PC-3 (cell line): ENCODE measurements around the gene KDM2B. TPM values are rescaled to one million over a fixed set of nuclear protein-coding genes. Genes with fewer than 3 reads are reported as not detected.

Source experiments
- ATAC-seq: fragments of 200-7000 bp; cut with Tn5 transposase; 2 replicates; pipeline ENCODE4 v1.9.1; 2020; ENCODE audit warnings: mild to moderate bottlenecking, moderate library complexity
- BruUV-seq: library from RNA; stranded (reverse); fragments of 400-500 nt; replicated peaks from 2 replicates; lab custom pipeline; 2021; lab: Mats Ljungman, UMichigan
- CTCF ChIA-PET: fragments of 300-600 bp; sonication (Branson Sonifier 250); formaldehyde crosslinking; loops from one replicate; lab custom pipeline; 2022; ENCODE audit warnings: antibody characterized with exemption; lab: Charles Lee
- POLR2A ChIA-PET: fragments of 300-600 bp; sonication (Branson Sonifier 250); formaldehyde crosslinking; loops from one replicate; lab custom pipeline; 2022; ENCODE audit warnings: antibody characterized with exemption; ENCODE audit not compliant: unreplicated experiment; lab: Charles Lee
- DNase-seq: peaks from one replicate; pipeline ENCODE4 v3.0.0-alpha.2; 2015
- H2AFZ ChIP-seq: fragments of 300-600 bp; sonication (generic); 2 replicates; pipeline ENCODE4 v1.6.0; 2016; ENCODE audit warnings: antibody characterized with exemption, low read length
- H3F3A ChIP-seq: fragments of 300-600 bp; sonication (generic); one replicate; pipeline ENCODE4 v1.6.0; 2017; ENCODE audit warnings: antibody characterized with exemption, low read length, control low read depth, mild to moderate bottlenecking; ENCODE audit not compliant: unreplicated experiment
- H3K27ac ChIP-seq: fragments of 300-600 bp; sonication (generic); 2 replicates; pipeline ENCODE4 v1.5.1; 2016; ENCODE audit warnings: mild to moderate bottlenecking, low read length
- H3K27me3 ChIP-seq: fragments of 300-600 bp; sonication (generic); 2 replicates; pipeline ENCODE4 v1.6.1; 2016; ENCODE audit warnings: low read length, mixed read lengths
- H3K36me3 ChIP-seq: fragments of 300-600 bp; sonication (generic); 2 replicates; pipeline ENCODE4 v1.6.1; 2016; ENCODE audit warnings: low read depth, mixed run types, low read length, mixed read lengths
- H3K4me1 ChIP-seq: fragments of 300-600 bp; sonication (generic); 2 replicates; pipeline ENCODE4 v1.5.1; 2016; ENCODE audit warnings: low read length; ENCODE audit not compliant: insufficient read depth
- H3K4me2 ChIP-seq: fragments of 300-600 bp; sonication (generic); 2 replicates; pipeline ENCODE4 v1.6.0; 2016; ENCODE audit warnings: low read length
- H3K4me3 ChIP-seq: fragments of 300-600 bp; sonication (generic); 2 replicates; pipeline ENCODE4 v1.5.1; 2016; ENCODE audit warnings: mild to moderate bottlenecking, low read length, mixed read lengths
- H3K79me2 ChIP-seq: fragments of 300-600 bp; sonication (generic); 2 replicates; pipeline ENCODE4 v1.6.1; 2017; ENCODE audit warnings: low read length, mixed read lengths
- H3K9ac ChIP-seq: fragments of 300-600 bp; sonication (generic); 2 replicates; pipeline ENCODE4 v1.6.0; 2016; ENCODE audit warnings: mild to moderate bottlenecking, low read length
- H3K9me2 ChIP-seq: fragments of 300-600 bp; sonication (generic); replicated peaks from 2 replicates; pipeline ENCODE4 v1.6.1; 2016; ENCODE audit warnings: mixed run types, low read length, mixed read lengths
- H3K9me3 ChIP-seq: fragments of 300-600 bp; sonication (generic); 2 replicates; pipeline ENCODE4 v1.6.1; 2016; ENCODE audit warnings: low read length, mixed read lengths
- H4K20me1 ChIP-seq: fragments of 300-600 bp; sonication (generic); 2 replicates; pipeline ENCODE4 v1.6.1; 2016; ENCODE audit warnings: low read length, mixed read lengths
- CTCF ChIP-seq: fragments of 300-600 bp; sonication (generic); conservative IDR thresholded peaks from 2 replicates; pipeline ENCODE4 v1.5.1; 2017; ENCODE audit warnings: antibody characterized with exemption, low read depth, mild to moderate bottlenecking, low read length
- EZH2 ChIP-seq: fragments of 300-600 bp; sonication (generic); IDR thresholded peaks from one replicate; pipeline ENCODE4 v1.6.1; 2017; ENCODE audit warnings: antibody characterized with exemption, mild to moderate bottlenecking, low read length; ENCODE audit not compliant: unreplicated experiment
- EZH2phosphoT487 ChIP-seq: fragments of 300-600 bp; sonication (generic); IDR thresholded peaks from 2 replicates; pipeline ENCODE4 v1.6.1; 2018; ENCODE audit warnings: mild to moderate bottlenecking, antibody characterized with exemption, low read length, borderline replicate concordance
- intact Hi-C: fragments of 100-400 bp; cut with micrococcal nuclease; formaldehyde crosslinking; loops from 2 replicates; pipeline ENCODE4 v1.9.0; 2023
- total RNA-seq: library from RNA; depleted of rRNA; stranded (reverse); fragments of >200 nt; gene quantifications from 2 replicates; pipeline ENCODE4 v1.2.3, GENCODE V29; 2014

KDM2B gene
- total RNA-seq, 1 experiment from 2014 or later: 52.5 TPM

DNA sequence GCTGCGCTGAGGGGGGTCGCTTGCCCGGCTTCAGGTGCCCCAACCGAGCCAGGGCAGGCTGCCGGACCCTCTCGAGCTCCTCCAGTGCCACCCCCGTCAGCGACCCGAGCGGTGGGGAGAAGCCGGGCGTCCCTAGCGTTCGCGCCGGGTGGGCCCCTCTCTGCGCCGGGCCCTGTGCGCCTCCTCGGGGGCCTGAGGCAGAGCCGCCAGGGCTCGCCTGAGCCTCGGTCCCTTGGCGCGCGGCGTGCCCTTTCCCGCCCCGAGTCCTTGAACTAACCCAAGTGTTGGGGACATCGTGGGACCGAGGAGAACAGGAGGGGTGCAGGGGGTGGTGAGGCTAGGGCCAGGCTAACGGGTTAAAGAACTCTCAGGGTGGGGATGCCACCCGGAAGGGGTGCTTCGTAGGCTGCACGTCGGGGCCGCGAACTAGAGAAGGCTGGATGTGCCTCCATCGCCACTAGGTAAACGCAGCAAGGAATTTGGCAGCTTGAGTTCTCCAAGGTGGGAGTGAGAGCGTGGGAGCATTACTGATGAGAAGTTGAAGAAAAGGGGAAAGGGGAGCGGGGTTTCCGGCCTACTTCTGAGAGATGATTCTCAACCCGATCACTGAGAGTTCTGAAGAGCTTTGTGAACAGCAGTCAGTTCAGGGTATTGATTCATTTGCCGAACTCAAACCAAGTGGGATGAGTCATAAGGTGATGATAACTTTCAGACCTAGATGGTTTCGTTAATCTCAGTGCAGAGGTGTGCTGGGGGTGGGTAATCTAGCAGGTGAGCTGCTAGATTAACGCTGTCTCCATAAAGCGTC lies 180.3 kb downstream of the KDM2B start:
- TSS peak; percentile 41 for BruUV-seq
- H3K36me3 ChIP-seq: peaks cover 7% of the 10 kb centered on the region
- ChIA-PET POLR2A (interaction anchor here (0.5 to 0.6 kb wide), 2 partner anchors 227 to 437 kb away, joined by 3 read pairs; no protein-coding TSS in a partner anchor), CTCF (interaction anchor here (0.9 kb wide), 1 partner anchor 65 kb away, joined by 6 read pairs; no protein-coding TSS in a partner anchor)
- H3K79me2 ChIP-seq: peaks cover 64% of the 10 kb centered on the region
- H3K4me1 ChIP-seq: peaks cover 22% of the 10 kb centered on the region
- intact Hi-C loops: no loop called here
- H3K9me3 ChIP-seq: no peaks in the 10 kb centered on the region
- no peaks in the 10 kb centered on the region for H3K27me3 ChIP-seq
- ATAC-seq: peak; percentile 22
- H3F3A ChIP-seq: no peaks in the 10 kb centered on the region
- H2AFZ ChIP-seq: peak overlapping the region; percentile 71
- H3K4me2 ChIP-seq: peak overlapping the region; percentile 94
- H4K20me1 ChIP-seq: no peaks in the 10 kb centered on the region; the same call in 1 of the 2 replicates
- peak overlapping the region; percentile 97 for H3K4me3 ChIP-seq
- H3K27ac ChIP-seq: peak overlapping the region; percentile 47
- TF ChIP-seq CTCF: no peak
- no peak for TF ChIP-seq EZH2
- peak; percentile 68 for DNase-seq
- H3K9me2 ChIP-seq: no peaks in the 10 kb centered on the region
- peak overlapping the region; percentile 95 for H3K9ac ChIP-seq

DNA sequence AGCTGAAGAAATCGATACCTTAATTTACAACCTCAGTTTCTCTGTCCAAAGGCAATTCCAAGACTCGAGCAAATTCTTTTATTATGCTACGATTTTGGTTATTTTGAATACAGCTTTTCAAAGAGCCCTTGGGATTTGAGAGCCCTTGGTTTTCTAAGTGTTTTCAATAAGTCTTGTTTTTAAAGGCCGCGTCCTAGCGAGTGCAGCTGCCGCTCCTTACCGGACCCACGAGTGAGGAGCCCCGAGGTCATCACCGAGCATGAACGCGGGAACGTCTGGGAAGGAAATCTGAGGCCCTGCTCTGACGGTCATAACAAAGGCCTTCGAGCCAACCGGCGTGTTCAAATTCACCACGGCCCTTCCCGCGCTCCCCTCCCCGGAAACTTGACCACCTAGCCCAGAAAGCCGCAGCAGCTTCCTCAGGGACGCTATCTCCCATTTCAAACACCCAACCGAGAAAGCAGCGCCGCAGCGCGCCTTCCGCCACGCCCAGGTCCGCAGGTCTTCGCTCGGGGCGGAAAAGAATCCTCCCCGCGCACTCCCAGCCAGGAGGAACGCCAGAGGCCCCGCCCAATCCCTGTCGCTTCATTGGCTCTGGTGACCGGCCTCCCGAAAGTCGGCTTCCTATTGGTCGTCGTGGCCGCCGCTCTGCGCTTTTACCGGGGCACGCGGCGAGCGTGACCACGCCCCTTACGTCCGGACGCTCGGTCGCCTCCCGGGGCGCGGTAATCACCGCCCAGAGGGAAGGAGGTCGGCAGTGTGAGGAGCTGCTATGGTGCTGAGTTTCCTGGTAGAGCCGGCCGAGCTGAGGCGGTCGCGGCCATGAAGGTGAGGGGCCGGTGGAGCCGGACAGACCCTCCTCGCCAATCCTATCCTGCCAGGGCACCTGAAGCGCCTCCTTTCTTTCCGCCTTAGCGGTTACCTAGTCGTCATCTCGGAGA lies 181.2 kb downstream of the KDM2B start, which contains the start of gene RNF34:
RNF34 (plus strand) TSS at position 728 of the 941 bp plus-strand sequence; CDS start at position 823, 95 bp downstream.
- H3K4me1 ChIP-seq: peaks cover 22% of the 10 kb centered on the region
- peak; percentile 99 for DNase-seq
- peaks cover 56% of the 10 kb centered on the region for H3K79me2 ChIP-seq
- H3K9me3 ChIP-seq: no peaks in the 10 kb centered on the region
- TF ChIP-seq CTCF (no peak), EZH2phosphoT487 (no peak), EZH2 (no peak)
- peak within 1 kb of the TSS; percentile 95 for H3K9ac ChIP-seq
- no peaks in the 10 kb centered on the region for H4K20me1 ChIP-seq
- CTCF ChIA-PET: interaction anchor here (0.9 kb wide), 1 partner anchor 64 kb away, joined by 6 read pairs; no protein-coding TSS in a partner anchor
- H2AFZ ChIP-seq: peak within 1 kb of the TSS; percentile 83
- H3K36me3 ChIP-seq: peaks cover under 1% of the 10 kb centered on the region; the same call in 1 of the 2 replicates
- BruUV-seq: TSS peak; percentile 92
- ATAC-seq: peak; percentile 93
- peak within 1 kb of the TSS; percentile 94 for H3K4me2 ChIP-seq
- H3K9me2 ChIP-seq: no peaks in the 10 kb centered on the region
- H3K27ac ChIP-seq: peak within 1 kb of the TSS; percentile 52
- POLR2A ChIA-PET: interaction anchor here (0.5 to 0.6 kb wide), 2 partner anchors 228 to 438 kb away, joined by 3 read pairs; no protein-coding TSS in a partner anchor
- H3F3A ChIP-seq: no peaks in the 10 kb centered on the region
- H3K4me3 ChIP-seq: peak within 1 kb of the TSS; percentile 97
- no peaks in the 10 kb centered on the region for H3K27me3 ChIP-seq
- intact Hi-C loops: loop anchor here (1.0 kb wide), 1 partner anchor 47 kb away; the partner anchor contains the start of gene ANAPC5
